Stimulated activated naive CD8-positive, alpha-beta T cell treated with anti-CD3 and anti-CD28 coated beads, Interleukin-15, Interleukin-2, amounts not matched to agents 100 U/mL and 50 U/mL, for 24 hours (primary cell): ENCODE data around the gene RTN4.
A peak's percentile ranks its signal among the peaks of the same experiment; 100 is the strongest.
"Not testable (repeated sequence)": the region's sequence is repeated elsewhere in the genome, so short reads cannot be mapped to it uniquely, and the experiment has no call there.

Experiments used
- ATAC-seq: fragments of 150-1000 bp; cut with Tn5 transposase; one replicate; pipeline ENCODE4 v1.10.0; 2021
- DNase-seq: peaks from one replicate; pipeline ENCODE4 v3.0.0; 2021

RTN4 gene

DNA sequence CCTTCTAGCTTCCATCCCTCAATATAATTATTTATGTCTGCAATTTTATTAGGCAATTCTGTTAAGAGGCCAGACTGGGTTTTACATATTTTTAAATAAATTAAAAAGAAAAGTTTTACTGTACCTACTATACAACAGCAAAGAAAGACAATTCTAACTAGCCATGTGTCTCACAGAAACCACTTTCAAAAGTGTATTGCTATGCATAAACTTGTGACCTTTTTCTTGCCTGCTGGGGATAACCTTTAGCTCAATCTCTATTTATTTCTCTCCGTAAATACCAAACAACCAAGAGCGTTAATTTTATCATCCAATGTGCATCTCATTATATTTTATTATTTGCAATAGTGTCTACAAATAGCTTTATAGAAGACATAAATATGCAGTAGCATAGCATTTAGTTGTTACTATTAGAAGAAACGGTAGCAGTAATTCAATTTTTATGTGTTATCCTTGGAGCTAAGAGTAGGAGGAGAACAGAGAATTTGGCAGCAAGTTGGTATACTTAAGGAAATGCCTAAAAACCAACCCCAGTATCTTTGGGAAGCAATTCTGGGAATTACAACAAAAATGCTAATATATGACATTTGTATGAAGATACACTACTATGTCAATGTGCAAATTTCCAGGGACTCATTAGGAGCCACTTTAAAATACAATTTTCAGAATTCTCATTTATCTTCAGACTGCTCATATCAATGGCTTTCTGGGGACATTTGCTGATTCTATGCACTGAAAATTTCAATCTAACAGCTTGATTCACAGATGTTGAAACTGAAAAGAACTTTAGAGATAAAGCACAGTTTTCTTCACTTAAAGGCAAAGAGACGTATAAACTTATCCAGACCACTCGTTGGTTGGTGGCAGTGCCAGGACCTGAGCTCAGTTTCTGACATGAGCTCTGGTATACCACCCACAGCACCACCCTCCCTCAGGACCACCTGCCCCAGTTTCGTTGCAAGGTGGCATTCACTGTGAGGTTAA lies 23.0 kb upstream of the RTN4 start:
- no peak for ATAC-seq
- no peak for DNase-seq

DNA sequence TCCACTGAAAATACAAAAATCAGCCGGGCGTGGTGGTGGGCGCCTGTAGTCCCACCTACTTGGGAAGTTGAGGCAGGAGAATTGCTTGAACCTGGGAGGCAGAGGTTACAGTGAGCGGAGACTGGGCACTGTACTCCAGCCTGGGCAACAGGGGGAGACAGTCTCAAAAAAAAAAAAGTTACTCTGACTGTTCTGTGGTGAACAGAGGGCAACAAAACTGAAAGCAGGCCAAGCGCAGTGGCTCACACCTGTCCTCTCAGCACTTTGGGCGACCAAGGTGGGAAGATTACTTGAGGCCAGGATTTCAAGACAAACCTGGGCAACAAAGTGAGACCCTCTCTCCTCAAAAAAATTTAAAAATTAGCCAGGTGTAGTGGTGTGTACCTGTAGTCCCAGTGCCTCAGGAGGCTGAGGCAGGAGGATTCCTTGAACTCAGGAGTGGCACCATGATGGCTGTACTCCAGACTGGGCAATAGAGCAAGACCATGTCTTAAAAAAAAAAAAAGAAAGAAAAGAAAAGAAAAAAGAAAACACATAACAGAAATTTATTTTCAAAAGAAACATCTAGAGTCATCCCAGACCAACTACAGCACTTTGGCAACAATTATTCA lies 13.6 kb upstream of the RTN4 start:
- DNase-seq (no peak), ATAC-seq (no peak)

DNA sequence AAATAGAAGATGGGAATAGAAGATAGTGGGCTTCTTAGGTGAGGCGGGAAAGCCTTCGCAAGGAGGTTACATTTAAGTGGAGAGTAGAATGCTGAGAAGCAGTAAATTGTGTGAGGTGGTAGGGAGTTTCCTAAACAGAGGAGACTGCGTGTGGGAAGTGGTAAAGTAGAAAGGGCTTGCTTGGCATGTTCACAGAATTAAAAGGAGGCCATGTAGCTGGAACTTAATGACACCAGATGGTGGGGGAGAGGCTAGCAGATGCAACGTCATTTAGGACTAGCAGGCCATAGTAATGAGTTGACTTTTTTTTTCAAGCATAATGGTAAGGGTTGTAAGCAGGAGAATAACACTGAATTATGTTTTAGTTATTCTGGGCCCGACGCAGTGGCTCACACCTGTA lies 13.0 kb upstream of the RTN4 start:
- no peak for ATAC-seq

DNA sequence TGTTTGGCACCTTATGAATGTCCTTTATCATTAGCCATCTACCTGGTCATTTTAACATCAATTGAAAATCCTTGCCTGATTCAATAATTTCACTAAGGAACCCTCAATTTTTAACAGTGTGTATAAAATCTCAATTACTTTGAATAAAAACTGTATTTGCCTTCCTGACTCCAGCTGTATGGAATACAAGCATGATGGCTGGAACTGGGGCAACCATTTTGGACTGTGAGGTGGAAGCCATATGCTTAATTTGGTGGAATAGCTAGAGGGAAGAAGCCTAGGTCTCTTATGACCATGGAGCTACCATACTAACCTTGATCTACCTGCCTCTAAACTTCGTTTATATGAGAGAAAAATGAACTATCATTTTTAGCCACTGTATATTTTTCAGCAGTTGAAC lies 12.5 kb upstream of the RTN4 start:
- DNase-seq, result no peak
- no peak for ATAC-seq

More for the DNA sequence above, 13.0 kb upstream of the RTN4 start:
- DNase-seq, result no peak

DNA sequence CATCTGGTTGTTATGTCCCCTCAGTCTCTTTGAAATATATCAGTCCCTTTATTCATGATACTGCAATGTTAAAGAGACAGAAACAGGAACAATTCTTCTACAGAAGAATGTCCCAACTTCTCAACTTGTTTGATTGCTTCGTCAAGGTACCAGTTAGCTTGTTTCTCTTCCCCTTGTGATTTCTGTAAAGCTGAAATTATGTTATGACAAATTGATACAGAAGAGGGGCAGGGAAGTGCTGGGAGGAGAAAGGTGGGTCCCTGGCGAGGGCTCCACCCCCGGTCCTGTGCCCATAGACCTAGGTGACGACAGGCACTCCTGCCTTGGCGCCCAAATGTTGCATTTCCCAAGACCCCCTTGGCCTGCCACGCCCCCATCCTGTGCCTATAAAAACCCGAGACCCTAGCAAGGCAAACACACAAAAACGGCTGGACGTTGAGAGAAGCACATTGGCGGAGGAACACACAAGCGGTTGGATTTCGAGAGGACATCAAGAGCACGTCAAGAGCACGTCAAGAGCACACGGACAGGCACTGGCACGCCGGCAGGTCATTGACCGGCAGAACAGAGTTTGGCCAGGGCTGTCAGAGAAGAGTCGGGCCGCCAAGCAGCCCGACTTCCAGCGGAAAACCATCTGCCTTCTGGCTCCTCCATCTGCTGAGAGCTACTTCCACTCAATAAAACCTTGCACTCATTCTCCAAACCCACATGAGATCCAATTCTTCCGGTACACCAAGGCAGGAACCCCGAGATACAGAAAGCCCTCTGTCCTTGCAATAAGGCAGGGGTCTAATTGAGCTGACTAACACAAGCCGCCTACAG lies 11.5 kb upstream of the RTN4 start:
- ATAC-seq (no peak), DNase-seq (no peak)

DNA sequence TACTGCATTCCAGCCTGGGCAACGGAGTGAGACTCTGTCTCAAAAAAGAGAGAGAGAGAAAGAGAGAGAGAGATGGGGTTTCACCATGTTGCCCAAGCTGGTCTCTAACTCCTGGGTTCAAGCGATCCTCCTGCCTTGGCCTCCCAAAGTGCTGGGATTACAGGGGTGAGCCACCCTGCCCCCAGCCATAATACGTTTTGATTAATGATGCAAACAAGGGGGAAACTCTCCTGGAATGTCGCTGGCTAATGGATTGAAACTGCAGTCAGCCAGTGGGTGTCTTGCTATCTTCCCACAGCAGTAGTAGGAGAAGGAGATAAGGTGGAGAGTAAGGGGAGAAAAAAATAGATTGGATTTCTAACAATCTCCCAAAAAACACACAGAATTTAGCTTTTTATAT lies 9.5 kb upstream of the RTN4 start:
- DNase-seq (no peak), ATAC-seq (no peak)

DNA sequence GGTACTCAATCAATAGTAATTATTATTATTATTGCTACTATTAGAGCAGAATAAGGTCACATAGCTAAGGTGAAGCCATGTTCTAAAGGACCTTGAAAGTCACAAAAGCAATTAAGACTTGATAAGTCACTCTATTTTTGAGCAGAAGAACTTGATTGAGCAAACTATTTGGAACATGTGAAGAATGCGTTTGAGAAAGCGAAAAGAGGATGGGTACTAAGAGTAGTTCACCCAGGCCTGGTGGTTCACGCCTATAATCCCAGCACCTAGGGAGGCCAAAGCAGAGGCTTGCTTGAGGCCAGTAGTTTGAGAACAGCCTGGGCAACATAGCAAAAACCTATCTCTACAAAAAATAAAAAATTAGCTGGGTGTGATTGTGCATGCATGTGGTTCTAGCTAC lies 7.2 kb upstream of the RTN4 start:
- DNase-seq, result no peak
- no peak for ATAC-seq

DNA sequence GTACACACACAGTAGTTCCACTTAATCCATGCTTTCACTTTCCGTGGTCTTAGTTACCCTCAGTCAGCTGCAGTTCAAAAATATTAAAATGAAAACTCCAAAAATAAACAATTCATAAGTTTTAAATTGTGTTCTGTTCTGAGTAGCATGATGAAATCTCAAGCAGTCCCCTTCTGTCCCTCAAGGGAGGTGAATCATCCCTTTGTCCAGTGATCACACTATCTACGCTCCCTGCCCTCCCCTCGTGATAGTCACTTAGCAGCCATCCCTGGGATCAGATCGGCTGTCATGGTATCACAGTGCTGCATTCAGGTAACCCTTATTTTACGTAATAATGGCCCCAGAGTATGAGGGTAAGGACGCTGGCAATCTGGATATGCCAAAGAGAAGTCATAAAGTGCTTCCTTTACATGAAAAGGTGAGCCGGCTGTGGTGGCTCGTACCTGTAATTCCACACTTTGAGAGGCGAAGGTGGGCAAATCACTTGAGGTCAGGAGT lies 5.8 kb upstream of the RTN4 start:
- DNase-seq (no peak), ATAC-seq (no peak)

DNA sequence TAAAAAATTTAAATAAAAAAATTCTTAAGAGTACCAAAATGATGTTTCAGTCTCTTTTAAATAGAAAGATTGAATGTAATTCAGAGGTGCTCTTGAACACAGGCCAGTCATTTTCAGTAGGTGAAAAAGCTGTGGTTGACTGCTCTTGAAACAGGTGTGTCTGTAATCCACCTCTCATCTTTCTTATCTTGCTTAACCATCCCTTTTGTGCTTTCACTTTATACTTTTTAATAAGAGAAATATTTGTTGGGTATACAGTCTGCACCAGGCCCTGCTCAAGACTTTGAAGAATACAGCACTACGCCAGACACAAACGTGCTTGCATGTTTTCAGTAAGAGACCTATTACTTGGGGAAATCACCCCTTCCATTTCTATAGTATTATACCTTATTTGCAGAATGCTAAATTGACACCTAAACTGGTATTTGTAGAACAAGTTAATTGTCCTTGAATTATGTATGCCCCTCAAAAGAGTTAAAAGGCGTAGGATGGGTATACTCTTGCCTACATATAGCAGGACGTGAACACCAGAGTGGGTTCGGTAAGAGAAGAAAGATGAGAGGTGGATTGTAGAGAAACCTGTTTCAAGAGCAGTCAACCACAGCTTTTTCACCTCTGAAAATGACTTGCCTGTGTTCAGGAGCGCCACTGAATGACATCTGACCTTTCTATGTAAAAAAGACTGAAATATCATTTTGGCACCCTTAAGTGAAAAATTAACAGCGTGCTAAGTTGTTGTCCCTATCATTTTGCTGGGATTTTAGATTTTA lies 4.0 kb upstream of the RTN4 start:
- ATAC-seq (no peak), DNase-seq (no peak)

DNA sequence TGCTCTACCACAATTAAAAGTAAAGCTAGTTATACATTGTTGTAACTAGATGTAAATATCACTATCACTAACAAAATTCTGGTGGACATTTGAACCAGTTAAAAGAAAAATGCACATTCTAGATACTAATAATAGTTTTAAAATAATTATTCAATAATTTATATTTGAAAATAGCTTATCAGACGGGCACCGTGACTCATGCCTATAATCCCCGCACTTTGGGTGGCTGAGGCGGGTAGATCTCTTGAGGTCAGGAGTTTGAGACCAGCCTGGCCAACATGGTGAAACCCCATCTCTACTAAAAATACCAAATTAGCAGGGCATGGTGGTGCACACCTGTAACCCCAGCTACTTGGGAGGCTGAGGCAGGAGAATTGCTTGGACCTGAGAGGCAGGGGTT lies 3.0 kb upstream of the RTN4 start:
- DNase-seq, ATAC-seq: not testable (repeated sequence)

DNA sequence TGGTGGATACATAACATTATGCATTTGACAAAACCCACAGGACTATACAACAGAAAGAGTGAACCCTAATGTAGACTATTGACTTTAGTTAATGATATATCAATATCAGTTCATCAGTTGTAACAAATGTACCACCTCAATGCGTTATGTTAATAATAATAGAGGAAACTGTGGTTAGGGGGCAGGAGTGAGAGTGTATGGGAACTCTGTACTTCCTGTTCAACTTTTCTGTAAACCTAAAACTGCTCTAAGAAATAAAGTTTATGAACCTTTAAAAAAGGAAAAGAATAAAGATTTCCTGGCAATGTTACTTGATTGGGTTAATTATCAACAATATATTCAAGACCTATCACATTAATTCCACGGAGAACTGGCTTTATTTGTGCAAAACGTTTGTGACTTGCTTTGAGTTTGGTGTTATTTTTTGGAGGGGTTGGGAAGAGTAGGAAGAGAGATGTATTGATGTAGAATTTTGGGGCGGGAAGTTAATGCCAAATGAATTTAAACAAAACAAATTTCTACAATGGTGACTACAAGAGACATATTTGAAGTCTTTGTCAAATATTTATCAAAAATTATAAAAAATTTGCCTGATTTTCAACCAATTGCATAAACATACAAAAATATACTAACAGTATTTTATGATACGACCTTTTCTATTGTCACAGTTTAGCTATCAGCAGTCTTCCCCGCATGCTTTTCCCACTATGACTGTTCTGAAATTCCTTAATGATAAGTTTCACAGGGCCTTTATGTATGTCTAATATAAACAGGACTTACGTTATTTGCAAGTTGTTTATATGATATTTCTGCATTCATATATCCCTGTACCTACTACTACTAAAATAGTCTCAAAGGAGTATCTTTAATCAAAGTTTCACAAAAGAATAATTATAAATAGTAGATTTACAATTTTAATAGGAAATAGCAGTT lies 2.1 kb upstream of the RTN4 start:
- DNase-seq (no peak), ATAC-seq (no peak)

DNA sequence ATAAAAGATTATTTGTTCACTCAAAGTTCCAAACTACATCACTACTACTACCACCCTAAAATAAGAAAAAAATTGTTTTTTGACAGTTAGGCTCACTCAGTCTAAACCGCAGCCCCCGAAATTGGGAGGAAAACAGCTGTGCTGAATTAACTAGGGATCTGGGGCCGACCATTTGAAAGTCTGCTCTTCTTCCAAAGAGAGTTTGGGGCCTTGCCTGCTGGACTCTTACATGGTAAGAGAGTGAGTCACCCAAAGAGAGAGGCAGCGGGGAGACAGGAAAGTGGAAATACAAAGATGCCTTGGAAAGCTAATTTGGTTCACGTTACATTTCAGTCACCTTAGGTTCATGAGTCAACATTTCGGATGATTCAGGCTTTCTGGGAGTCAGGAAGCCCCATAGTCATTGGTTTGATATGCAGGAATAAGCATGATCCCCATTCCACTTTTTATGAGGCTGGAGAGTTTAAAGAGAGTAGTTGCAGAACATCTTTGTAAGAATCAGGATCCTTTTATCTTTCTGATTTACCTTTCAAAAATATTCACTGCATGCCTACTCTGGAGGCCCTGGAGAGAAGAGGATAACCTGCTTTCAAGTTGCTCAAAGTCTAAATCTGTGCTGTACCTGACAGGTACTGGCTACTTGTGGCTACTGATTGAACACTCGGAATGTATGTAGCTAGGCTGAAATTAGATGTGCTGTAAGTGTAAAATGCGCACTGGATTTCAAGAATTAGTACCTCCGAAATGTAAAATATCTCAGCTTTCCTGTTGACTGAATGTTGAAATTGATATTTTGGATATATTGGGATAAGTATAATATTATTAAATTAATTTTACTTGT lies 995 bp upstream of the RTN4 start:
- ATAC-seq, result no peak
- peak; percentile 39 for DNase-seq

DNA sequence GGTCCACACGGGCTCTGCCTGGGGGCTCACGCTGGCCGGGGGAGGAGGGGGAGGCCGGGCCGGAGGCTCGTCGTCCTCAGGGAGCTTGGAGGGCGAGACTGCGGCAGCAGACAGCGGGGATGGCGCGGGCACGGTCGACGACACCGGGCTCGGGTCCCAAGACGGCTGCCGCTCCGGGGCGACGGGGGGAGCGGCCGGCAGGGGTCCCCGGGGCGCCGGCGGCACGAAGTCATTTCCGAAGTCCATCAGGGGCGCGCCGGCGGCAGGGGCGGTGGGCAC lies 491 bp downstream of the RTN4 start:
- DNase-seq (no peak), ATAC-seq (peak; percentile 2)

DNA sequence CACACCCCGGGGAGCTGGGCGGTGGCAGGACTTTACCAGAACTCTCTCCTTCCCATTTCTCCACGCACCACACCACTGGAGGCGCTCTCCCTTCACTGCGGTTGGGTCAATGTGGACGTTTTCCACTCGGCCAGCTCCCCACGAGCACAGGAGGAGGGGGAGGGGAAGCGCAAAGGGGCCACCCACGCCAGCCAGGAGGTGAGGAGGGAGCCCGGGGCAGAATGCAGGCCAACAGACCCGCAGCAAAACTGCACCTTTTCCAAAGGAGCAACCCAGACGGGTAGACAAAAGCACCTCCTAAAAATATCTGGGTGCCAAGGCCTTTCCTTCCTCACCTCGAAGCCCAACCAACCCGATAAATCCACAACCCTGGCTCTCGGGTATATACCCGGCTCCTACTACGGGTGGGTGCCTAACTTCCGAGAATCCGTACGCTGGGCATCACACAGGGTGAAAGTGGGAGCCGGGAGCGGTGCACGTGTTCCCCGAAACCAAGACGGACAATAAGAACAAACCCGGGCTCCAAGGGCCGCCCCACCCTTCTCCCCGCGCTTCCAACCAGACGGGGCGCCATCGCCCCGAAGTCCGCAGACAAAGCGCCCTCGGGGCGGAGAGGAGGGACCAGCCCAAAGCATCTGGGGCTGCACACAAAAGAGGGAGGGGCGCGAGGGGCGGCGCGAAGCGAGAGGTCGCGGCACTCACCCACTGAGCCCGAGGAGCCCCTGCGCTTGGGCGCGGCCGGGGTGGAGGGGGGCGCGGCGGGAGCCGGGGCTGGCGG lies 1.0 kb downstream of the RTN4 start:
- DNase-seq, result peak; percentile 75
- peak; percentile 9 for ATAC-seq

DNA sequence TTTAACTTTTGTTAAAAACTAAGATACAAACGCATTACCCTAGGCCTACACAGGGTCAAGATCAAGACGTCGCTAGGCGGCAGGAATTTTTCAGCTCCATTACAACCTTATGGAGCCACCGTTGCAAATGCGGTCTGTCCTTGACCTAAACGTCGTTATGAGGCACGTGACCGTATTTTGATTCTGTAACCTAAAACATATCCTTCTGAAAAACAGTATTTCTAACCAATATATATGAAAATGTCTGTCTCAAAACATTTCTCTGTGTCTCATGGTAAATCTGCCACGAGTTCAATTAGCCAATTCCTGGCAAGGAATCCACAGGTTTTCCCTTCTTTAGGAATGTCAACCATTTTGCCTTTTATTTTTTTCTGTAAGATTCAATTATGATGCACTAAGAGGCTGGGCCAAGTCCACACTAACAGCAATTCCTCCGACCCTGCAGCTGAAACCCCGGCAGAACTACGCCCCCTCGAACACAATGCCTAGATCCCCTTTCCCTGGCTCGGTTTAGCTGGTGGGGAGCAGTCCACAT lies 1.7 kb downstream of the RTN4 start:
- ATAC-seq, result no peak
- DNase-seq, result no peak

DNA sequence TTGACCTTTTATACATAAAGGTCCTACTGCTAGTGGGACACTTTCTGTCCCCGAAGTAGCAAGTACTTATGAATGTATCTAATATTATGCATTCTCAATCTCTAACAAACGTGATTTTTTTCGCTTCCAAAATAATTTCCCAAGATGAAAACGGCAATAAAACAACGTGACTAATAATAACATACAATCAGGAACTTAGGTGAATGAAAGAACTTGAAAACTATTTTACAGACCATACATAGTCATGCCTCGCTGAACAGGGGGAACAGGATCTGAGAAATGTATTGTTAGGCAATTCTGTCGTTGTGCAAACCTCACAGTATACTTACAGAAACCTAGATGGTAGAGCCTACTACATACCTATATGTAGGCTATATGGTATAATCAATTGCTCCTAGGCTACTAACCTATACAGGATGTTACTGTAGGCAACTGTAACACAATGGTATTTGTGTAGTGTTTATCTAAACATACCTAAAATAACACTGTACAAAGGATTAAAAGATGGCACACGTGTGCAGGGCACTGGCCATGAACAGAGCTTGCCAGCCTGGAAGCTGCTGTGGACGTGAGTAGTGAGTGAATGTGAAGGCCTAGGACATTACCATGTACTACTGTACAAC lies 2.5 kb downstream of the RTN4 start:
- no peak for ATAC-seq
- no peak for DNase-seq

DNA sequence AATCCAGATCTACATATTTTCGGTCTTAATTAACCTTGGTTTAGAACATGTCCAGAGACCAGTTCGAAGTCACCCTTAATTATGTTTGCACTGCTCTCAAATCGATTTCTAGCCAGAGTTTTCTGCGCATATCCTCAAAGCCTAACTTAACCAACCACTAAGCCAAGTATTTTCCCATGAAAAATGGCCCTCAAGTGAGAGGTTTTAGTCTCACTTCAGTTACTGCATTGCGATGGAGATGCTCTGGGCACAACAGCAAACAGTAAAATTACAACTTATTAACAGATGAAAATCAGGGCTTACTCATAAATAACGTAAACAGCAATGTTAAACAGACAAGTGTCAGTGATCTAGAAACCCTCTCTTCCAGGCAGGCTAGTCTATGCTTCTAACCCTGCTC lies 4.5 kb downstream of the RTN4 start:
- ATAC-seq (no peak), DNase-seq (no peak)

DNA sequence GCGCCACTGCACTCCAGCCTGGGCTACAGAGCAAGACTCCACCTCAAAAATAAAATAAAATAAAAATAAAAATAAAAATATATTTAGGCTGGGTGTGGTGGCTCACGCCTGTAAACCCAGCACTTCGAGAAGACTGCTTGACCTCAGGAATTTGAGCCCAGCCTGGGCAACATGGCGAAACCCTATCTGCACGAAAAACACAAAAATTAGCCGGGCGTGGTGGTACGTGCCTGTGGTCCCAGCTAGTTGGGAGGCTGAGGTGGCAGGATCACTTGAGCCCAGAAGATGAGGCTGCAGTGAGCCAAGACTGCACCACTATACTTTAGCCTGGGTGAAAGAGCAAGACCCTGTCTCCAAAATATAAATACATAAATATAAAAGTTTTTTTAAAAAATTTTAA lies 6.4 kb downstream of the RTN4 start:
- ATAC-seq, result no peak
- DNase-seq, result no peak
